HG03354 (cell line): ENCODE measurements around the gene CEACAM4.
"Not testable (repeated sequence)": the region's sequence is repeated elsewhere in the genome, so short reads cannot be mapped to it uniquely, and the experiment has no call there.

Experiments used
- ATAC-seq: cut with Tn5 transposase; IDR thresholded peaks from one replicate; pipeline ENCODE4 v1.9.1; 2021; ENCODE audit warnings: mild to moderate bottlenecking; ENCODE audit not compliant: unreplicated experiment, poor library complexity, severe bottlenecking

The CEACAM4 gene

GRCh38 chr19:41587838-41588210 lies 39.0 kb downstream of the CEACAM4 start:
- ATAC-seq = no peak

DNA sequence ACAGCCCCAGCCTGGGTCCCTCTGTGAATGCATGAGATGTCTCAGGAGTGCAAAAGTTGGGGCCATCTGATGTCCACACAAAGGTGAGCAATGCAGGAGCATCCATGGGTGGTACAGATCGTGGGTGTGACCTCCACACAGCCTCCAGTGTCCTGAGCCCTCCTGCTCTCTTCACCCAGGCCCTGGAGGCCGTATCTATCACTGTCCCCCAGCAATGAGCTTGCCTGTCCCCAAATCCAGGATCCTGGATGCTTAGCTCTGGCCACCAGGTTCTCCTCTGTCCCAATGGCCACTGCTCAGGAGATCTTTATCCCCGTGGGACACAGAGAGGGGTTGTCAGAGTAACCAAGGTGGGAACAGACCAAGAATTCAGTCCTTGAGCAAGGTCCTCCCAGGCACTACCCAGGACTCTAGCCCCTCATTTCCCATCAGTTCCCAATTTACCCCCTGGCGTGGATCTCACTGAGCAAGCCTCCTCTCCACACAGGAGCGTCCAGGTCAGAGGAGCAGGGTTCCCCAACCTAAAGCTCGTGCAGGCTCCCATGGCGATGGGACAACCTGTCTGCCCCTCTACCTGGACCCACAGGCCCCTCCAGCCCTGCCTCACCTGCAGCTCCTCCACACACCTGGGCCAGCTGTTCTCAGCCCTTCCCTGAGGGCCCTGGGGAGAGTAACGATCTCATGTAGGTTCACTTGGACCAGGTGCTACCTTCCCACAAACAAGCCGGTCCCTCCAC lies 39.6 kb downstream of the CEACAM4 start:
- ATAC-seq = no peak

GRCh38 chr19:41586064-41586463 lies 40.8 kb downstream of the CEACAM4 start:
- ATAC-seq = no peak

DNA sequence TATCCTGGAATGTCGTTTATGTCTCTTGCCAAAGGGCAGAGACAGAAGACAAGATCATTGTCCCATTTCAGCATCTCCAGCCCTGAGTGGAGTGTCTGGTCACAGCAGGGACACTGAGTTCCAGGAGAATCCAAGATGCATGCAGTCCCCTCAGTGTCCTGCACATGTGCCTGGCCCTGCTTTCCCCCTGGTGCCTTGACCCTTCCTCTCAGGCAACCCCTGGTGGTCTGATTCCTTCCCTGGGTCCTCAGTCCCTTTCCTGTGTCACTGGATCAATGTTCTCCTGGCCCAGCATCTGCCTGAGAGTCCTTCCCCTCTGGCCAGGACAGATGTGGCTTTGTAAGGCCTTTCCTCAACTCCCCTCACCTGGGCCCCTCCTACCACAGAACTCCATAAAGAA lies 41.9 kb downstream of the CEACAM4 start:
- ATAC-seq = no peak

DNA sequence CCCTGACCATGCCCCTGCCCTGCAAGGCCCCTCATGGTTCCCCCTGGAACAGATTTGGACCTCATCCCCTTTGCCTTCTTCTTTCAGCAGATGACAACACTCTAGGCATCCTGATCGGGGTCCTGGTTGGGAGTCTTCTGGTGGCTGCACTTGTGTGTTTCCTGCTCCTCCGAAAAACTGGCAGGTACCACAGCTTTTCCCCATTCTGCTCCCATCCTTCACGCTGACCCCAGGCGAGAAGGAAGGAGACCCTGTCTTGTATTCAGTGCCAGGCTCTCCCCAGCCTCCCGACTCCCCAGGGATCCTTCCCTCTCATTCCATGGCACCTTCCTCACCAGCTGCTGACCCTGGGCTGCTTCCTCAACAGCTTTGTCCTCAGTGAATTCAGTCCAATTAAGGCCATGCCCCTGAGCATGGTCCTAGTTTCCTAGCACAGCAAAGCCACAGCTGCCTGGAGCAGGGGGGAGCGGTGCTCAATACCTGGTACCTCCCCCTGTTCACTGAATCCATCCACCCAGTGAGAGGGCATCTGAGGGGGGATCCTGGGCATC lies 42.5 kb downstream of the CEACAM4 start:
- no peak for ATAC-seq

DNA sequence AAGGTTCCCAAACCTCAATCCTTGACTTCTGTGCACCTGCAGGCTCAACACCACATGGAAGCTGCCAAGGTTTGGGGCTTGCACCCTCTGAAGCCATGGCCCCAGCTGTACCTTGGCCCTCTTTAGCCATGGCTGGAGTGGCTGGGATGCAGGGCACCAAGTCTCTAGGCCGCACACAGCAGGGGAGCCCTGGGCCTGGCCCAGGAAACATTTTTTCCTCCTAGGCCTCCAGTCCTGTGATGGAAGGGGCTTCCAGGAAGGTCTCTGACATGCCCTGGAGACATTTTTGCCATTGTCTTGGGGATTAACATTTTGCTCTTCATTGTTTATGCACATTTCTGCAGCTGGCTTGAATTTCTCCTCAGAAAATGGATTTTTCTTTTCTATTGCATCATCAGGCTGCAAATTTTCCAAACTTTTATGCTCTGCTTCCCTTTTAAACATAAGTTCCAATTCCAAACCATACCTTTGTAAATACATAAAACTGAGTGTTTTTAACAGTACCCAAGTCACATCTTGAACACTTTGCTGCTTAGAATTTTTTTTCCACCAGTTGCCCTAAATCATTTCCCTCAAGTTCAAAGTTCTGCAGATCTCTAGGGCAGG lies 44.2 kb downstream of the CEACAM4 start:
- not testable (repeated sequence) for ATAC-seq

DNA sequence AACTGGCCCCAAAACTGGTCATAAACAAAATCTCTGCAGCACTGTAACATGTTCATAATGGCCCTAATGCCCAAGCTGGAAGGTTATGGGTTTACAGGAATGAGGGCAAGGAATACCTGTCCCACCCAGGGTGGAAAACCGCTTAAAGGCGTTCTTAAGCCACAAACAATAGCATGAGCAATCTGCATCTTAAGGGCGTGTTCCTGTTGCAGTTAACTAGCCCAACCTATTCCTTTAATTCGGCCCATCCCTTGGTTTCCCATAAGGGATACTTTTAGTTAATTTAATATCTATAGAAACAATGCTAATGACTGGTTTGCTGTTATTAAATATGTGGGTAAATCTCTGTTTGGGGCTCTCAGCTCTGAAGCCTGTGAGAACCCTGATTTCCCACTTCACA lies 45.8 kb downstream of the CEACAM4 start:
- not testable (repeated sequence) for ATAC-seq

DNA sequence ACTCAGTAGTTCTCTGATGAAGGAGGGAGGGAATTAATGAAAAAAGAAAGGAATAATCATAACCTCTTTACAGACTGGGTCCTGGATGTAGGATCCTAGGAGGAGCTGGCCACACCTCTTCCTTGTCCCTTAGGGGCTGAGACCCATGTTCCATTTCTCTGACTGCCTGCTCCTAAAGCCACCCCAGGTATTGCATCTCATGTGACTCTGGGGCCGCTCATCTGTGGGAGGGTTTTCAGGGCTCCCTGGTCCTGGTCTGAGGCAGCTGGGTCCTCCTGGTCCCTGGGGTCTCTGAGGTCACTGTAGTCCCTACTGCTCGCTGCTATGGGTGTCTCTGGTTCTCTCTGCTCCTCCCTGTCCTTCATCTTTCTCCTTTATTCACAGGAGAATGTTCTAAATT lies 48.0 kb downstream of the CEACAM4 start:
- ATAC-seq = no peak

DNA sequence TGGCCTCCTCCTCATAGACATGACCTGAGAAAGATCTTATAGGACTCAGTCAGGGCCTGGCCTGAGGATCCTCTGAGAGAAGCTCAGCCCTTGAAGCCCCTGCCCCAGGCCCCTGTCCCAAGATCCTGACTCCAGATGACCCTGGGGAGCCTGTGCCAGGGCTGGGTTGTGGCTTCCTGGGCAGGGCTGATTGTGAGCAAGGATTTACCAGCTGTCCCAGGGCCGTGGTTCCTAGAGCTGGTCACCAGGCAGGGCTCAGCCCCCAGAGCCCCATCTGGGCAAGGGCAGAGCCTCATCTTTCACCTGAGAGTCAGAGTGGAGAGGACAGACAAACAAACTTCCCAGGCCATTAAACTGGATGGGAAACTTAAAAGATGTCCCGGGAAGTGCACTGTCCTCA lies 49.0 kb downstream of the CEACAM4 start:
- ATAC-seq = no peak

- ATAC-seq = no peak
These were observed 49.6 kb downstream of the CEACAM4 start for GRCh38 chr19:41577144-41577830.

GRCh38 chr19:41575998-41576397 lies 50.9 kb downstream of the CEACAM4 start, which contains the start of gene CEACAM21:
Gene CEACAM21, plus strand, starts transcription at chr19:41576166. Its CDS starts 109 bp downstream, at chr19:41576275.
- ATAC-seq = no peak

DNA sequence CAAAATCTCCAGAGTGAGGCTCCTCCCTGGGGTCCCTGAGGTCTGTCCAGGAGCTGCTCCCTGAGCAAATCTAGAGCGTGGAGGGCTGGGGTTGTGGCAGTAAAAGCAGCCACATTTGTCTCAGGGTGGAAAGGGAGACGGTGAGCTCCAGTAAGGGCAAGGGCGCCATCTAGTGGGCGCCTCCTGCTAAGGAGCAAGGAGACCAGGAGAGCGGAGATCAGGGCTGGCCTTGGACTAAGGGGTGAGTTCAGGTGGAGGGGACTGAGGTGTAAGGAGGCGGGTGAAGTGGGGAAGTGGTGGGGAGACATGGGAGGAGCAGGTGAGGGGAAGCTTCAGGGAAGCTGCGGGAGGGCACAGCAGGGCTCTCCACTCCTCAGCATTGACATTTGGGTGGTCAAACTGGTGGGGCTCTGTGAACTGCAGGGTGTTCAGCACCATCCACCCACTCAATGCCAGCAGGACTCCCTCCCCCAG lies 56.2 kb downstream of the CEACAM4 start:
- no peak for ATAC-seq

DNA sequence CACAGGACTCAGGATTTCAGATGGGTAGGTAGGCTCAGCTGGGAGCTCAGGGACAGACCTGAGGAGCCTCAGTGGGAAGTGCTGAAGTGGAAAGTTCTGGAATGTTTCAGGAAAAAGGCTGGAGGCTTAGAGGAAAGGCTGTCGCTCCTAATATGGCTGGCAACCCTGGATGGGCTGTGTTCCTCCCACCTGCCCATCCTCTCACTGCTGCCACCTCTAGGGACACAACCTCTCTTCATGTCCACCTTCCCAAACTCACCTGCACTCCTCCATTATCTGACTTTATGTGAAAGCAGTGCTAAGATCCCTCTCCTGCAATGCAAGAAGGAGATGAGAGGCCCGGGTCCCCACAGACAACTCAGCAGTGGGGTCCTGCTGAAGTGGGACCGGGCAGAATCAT lies 56.7 kb downstream of the CEACAM4 start:
- no peak for ATAC-seq

- ATAC-seq = no peak
These were observed 57.3 kb downstream of the CEACAM4 start for GRCh38 chr19:41569481-41570150.
